Activated T-cell treated with anti-CD3 and anti-CD28 coated beads, Interleukin-2, amount 50 U/mL, for 48 hours (primary cell): ENCODE data around the gene TGFBR3.

Experiments
- DNase-seq, 2 experiments: peaks; one replicate each; pipeline ENCODE4 v3.0.0-alpha.2; 2020

Gene TGFBR3

DNA sequence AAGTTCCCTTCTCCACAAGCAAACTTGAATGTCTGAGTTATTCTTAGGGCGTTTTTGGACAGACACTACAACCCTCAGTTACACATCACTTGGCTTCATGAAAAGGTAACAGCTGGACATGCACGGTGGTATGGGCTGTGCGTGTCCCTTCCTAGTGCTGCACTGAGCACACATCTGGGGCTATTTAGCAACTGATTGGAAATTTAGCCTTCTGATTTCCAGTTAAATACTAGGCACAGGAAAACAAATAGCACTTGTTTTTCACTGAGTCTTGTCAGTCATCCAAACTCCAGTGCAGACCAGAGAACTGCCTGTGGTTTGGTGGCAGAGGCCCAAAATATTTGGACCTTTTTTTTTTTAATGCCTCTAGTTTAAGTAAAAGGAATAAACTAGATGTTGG lies 134.7 kb downstream of the TGFBR3 start:
- no peak for DNase-seq

DNA sequence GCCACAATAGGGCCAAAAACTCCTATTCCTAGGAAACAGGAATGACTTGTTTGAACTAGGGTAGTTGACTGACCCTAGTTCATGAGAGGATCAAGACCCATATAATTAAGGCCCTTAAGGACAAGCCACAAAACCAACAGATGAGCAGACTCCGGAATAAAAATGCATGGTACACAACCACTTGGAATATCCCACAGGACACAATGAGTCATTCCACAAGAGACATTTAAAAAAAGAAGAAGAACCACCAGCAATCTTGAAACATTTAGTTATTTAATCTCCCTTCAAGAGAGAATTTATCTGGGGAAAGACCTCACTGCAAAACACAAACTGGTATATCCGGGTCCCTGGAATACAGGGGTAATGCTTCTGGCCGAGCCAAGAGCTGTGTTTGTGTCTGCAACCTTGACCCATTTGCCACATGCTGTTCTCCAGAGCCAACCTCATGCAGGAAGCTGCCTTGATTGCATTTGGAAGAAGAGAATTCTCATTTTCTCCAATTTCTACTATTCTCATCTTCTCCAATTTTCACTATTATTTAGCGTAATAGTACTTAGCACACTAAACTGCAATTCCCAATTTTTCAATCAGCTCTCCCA lies 135.5 kb downstream of the TGFBR3 start:
- DNase-seq, result no peak

DNA sequence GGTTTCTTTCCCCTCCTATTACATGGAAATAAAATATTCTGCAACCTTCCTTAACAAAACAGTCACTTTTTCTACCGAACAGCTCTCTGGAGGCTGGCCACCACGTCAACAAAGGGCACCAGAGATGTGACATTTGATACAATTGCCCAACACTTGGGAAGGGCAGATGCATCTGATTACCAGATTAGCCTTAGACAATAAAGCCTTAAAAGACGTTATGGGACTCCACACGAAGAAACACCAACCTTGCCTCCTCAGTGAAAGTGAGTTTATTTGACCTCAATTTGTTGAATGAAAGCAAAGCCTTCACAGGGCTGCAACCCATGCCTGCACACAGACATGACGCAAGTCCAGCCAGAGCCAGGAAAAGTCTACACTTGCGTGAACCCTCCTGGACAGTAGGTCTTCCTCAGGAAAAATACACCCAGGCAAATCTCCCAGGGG lies 136.1 kb downstream of the TGFBR3 start:
- no peak for DNase-seq

DNA sequence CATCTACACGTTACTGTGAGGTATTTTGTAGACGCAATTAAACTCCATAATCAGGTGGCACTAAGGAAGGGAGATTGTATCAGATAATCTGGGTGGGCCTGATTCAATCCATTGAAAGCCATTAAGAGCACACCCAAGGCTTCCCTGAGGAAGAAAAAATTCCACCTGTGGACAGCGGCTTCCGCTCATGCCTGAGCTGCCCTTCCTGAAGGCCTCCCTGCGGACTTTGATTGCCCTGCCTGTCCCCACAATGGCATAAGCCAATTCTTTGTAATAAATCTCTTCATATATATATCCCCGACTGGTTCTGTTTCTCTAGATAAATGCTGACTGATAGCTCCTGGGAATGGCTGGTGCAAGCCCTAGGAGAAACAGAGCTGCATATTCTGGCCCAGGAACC lies 138.3 kb downstream of the TGFBR3 start:
- DNase-seq, result no peak

DNA sequence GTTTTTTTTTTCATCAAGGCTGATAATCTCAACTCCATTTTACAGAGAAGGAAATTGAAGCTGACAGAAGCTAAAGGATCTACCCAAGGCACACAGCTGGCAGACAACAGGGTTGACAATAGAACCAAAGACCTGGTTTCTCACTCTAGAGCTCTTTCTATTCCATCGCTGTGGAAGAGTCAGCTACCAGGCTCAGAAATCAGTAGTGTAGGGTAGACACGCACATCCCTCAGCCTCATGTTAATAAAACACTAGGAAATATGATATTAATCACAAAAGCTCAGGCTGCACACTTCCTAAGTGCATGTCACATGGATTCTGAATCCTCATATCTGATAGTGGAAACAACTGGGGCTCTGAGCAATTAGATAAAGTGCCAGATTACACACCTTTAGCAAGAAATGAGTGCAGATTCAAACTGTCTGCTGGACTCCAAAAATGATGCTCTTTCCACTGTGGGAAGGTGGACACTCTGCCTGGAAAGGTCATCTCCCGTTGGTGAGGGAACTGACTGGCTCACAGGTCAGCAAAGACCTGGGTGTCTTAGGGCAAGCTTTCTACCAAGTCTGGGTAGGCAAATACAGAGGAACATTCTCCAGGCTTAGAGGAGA lies 139.1 kb downstream of the TGFBR3 start:
- DNase-seq, result no peak

DNA sequence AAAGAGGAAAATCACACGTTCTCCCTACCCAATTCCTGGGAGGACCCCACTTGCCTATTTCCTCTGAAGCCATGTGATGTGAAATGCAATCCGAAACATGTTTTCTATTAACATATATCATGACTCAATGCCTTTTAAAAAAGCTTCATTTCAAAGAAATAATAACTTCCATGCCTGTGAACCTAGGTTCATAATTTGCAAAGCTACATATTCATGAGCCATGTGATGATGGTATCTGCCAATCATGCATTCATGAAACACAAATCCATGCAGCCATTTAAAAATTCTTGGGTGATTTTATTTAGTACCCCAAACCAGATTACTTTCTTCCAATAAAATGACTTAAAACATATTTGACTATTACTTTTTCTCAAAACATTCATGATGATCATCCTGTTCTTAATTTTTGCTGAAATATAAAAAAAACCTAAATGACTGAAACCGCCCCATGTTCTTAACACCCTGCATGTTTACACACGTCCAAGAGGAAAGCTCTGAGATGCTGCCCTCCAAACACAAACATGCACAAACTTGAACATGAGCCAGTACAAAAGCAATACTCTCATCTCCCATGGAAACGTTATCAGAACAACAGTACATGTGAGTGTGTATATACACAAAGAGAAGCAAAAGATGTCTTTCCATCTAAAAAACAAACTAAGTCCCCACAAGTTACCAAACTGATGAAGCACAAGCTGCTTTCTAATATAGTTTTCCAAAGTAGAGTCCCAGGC lies 140.1 kb downstream of the TGFBR3 start:
- DNase-seq, result no peak

DNA sequence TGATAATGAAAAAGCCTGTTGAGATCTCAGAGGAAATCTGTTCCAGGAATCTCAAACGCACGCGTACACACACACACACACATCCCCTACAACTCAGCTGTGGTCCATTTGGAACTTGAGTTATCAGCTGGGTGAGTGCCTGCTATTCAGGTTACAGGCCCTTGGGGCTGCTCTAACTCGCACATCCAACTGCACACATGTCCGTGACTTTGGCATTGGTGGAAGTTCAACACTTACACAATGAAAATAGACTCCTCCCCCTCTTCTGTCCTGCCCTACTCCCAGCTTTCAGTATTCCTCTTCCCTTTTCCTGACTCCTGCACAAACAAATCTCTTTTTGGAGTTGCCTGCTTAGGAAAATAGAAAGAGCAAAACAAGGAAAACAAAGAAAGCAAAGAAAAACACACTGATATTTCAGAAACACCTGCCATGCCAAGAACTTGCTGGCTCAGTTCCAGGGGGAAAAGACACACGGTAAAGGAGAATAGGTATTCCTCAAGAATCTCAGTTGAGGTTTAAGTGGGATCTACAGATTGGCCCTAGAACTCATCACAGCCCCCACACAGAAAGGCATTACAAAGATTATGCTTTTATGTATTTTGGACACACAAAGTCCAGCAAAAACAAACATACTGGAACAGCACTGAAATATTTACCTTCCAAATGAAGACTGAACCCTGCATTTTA lies 140.9 kb downstream of the TGFBR3 start:
- no peak for DNase-seq

DNA sequence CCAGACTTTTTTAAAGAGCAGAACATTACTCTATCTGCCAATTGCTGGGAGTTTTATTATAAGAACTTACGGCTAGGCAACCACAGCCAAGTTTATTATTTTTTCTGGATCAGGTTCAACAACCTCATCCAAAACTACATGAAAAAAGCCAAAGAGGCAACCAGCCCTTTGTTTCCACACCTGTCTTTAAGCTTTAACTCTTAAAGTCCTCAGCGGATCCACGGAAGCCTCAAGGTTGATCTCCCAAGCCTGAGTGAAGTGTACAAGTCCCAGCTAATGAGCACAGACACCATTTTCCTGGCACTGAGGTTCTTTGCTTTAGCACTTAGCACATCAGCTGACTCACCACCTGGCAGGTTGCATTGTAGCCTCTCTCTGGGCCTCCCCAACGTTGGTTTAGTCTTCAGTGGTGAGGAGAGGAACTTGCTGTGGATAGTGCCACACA lies 143.1 kb downstream of the TGFBR3 start:
- no peak for DNase-seq

DNA sequence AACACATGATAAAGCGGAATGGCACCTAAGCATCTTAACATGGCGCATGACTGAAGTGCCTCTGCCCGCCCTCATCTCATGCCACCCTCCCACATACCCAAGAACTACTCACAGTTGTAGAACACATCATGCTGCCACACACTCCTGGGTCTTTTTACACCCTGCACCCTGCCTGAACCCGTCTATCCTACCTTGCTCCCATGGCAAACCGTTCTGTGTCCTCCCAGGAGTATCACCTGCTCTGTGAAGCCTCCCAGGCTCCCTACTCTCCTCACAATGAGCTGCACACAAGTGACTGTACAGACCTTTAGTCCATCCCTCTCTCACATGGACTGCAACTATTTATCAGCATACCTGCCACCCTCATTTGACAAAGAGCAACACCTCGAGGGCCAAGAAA lies 144.0 kb downstream of the TGFBR3 start:
- DNase-seq, result no peak

DNA sequence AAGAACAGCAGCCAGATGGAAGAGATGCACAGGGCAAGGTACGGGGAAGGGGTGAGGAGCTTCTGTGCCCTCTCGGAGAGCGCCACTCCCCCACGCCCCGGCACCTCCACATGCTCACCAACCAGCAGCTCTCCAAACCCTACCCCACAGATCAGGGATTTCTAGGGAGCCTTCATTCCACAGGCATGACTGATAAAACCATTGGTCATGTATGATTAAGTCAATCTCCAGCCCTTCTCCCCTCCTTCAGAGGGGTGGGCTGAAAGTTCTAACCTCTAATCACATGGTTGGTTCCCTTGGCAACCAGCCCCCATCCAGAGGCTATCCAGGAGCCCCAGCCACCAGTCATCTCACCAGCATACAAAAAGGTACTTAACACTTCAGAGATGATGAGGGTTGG lies 144.7 kb downstream of the TGFBR3 start:
- no peak for DNase-seq

DNA sequence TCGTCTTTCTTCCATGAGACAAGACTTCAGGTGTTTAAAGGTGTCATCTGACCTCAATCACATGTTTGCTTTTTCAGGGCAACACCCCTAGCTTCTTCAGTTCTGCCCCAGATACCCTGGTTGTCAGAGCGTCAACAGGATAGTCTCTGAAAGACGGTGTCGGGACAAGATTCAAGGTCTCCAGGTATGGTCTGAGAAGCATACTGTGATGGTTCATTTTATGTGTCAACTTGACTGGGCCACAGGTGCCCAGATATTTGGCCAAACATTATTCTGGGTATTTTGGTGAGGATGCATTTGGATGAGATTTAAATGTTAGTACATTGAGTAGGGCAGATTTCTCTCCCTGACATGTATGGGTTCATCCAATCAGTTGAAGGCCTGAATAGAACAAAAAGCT lies 148.3 kb downstream of the TGFBR3 start:
- no peak for DNase-seq

DNA sequence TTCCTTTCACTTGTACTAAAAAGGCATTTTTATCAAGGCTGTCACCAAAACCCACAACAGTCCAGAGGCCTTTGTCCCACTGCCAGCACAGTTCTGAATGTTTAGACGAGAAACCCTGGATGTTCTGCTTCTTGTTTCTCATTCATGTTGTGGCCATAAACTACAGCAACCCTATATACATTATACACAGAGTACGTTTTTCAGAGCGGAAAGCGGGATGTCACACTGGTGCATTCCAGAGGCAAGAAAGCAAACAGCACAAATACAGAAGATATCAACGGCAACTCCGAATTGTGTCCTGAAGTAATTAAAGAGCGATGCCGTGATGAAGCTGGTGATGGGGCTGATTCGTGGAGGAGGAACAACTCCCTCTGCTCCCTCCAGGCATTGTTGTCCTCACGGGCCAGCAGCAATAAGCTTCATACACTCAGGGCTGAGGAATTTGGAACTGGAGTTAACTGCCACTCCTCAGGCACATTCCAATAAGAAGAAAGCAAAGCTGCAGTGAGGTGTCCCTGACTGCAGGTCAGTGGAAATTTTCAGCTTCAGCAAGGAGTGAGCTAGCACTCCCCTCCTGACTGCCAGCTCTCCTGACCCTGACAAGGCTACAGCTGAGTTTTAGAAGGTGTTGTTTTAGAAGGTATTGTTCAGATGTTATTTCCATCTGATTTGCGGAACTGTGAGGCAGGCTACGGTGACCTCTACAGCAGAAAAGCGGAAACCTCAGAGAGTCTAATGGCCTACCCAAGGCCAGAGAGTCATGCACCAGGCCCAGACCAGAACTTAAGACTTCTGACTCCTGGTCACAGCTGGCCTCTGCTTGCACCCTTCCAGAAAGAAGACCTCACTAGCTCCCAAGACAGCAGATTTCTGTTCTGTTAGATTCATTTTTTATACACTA lies 149.0 kb downstream of the TGFBR3 start:
- no peak for DNase-seq

DNA sequence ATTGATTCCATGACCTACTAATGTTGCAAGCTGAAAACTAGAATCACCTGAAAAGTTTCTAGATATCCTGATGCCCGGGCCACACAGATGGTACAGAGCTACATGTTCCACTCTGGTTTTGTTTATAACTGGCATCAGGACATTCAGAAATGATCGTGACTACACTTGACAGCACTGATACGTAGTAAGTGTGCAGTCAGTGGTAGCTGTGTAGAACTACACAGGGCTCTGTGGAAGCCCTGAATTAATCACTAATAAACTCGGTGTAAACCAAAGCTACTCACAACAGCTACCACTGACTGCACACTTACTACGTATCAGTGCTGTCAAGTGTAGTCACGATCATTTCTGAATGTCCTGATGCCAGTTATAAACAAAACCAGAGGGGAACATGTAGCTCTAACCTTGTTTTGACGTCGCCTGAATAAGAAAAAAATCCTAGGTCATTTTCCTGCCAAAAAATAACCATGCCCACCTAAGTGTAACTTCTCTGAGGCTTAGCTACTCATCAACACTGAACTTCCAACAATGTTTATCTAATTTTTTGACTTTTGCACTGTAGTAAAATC lies 149.7 kb downstream of the TGFBR3 start:
- DNase-seq, result no peak

DNA sequence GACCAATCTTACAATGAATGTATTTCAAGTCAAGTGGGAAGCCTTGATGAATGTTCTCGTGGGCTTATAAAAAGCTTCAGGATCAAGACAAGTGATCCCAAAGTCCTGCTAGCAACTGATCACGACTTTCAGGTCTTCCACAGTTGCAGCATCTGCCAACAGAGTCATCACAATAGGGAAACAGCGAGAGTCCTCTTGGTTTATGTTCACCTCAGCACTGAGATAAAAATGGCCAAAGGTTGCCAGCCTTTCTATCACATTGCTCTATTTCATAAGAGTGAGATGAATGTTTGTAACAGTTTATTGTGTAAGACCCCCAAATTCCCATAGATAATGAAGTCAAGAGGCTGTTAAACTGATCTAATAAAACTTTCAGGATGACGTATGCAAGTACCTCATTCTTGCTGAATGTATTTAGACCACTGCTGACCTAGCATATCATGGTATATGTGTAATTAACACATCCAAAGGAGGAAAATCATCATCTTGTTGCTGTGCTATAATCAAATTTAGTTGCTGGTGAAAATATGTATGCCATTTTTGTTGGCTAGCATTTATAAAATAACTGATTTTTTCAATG lies 150.6 kb downstream of the TGFBR3 start:
- no peak for DNase-seq

DNA sequence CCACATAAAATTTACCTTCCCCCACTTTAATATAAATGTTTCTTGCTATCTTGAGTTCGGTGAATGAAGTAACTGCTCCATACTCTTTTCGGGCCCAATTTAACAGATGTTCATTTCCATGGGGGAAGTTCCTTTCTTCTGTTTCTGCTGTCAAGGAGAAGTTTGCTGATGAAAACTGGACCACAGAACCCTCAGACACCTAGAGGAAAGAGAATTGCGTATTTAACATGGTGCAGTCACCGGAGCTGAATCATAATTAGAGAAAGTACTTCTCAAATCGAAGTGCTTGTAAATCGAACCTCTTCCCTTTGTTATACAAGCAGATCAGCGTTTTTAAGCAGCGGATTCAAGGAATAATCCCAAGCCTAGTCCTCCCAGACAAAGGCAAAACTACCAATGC lies 151.2 kb downstream of the TGFBR3 start:
- DNase-seq, result no peak

DNA sequence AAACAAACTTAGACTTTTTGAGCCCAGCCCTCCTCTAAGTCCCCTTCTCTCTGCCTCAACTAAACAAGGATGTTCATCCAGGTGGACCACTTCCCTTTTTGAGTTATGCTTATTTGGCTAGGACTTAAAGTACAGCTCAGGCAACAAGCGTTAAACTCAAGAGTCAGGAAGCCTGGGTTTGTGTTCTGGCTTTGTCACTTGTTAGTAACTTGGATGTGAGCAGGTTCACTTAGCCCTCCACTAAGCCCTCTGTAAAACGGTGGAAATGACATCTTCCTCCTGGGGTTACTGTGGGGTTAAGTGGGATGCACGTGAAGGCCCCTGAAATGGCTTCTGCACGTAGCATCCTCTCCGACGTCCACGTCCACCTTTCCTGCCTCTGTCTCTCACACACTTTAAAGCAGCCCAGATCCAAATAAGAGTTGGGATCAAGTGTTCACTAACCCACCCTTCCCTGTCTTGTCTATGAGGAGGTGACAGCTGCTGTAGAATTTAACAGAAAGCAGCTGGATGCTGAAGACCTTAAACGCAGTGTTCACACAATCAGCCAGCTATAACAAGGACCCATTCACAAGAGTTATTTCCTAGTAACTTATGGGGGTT lies 152.7 kb downstream of the TGFBR3 start:
- DNase-seq, result no peak

DNA sequence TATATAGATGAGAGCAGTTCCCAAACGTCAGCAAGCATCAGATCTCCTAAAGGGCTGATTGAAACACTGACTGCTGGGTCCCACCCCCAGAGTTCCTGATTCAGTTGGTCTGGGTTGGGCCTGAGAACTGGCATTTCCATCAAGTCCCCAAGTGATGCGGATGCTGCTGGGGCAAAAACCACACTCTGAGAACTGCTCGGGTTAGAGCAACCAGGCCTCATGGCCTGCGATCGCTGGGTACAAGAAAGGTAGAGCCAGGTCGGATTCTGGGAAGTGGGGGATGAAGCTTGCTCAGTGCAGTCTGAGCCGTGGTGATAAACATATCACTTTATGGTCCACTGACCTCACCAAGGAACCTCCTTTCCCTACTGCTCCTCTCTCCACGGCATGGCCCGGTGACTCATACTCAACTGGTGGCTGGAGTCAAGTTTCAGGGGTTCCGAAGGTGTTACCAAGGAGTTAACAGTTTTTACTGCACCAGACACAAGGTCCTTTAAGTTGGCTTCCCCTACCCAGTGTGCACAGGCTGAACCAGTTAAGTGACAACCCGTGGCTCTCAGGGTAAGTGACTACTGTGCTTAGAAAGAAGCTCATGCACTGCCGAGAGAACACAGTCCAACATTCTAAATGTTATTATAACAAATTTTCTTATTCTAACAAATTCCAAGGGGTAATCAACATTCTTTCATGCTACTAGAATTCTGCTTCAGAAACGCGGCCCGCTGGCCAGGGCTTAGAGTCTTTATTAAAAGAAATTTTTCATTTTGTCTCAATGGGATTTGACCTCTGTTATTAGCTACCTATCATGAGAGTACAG lies 153.5 kb downstream of the TGFBR3 start:
- DNase-seq, result peak; percentile 63

DNA sequence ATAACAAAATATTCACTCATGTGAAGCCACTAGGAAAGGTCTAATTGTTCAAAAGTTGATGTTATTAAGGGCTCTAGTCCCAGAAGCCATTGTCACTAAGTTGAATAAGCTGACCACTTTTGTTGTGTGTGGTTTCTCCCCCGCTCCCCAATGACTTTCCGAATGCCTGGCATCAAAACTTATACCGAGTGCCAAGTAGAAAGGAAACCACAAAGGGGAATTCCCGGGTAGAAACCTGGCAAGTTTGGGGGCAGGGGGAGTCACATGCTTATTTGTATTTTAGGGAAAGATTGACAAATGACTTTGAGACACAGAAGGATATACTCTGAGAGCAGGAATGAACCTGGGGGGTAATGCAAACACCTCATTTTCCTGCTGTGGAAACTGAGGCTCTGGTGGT lies 154.1 kb downstream of the TGFBR3 start:
- DNase-seq, result peak; percentile 75 to 76

DNA sequence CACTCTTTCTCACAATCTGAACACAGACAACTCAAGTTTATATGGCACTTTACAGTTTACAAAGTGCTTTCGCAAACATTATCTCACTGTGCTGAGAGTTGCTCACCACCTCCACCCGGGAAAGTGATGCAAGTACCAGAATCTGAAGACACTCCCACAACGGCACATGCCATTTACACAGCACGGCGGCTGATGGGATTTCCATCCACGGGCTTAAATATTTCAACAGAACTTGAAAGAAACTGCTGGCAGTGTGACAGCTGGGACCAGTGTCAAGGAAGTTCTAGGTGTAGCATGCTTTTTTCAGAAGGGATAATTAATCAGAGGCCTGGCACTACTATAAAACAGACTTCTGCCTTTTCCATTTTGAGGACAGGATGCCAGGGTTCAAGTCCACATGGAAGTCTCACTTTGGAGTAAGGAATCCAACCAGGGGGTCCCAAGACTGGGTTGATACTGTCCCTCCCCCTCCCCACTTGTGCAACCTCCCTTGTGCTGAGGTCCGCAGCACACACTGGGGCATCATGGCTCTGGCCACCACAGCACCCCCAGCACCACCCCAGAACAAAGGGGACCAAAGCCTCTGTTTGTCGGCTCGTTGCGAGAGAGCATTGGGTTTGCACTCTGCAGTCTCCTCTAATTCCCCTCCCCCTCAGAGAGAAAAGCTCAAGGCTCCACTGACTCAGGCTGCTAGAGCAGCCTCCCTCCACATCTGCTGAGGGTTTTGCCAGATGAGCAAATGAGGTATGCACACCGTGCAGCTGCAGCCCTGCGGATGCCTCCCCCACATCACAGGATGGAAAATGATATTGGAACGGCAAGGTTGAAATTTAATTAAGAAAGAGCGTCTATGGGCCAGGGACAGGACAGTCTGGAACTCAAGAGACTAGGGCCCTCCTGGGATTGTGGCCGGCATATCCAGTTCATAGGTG lies 154.9 kb downstream of the TGFBR3 start:
- peak; percentile 52 to 58 for DNase-seq
